Measurements from ENCODE around the gene LYZ.

LYZ gene

DNA sequence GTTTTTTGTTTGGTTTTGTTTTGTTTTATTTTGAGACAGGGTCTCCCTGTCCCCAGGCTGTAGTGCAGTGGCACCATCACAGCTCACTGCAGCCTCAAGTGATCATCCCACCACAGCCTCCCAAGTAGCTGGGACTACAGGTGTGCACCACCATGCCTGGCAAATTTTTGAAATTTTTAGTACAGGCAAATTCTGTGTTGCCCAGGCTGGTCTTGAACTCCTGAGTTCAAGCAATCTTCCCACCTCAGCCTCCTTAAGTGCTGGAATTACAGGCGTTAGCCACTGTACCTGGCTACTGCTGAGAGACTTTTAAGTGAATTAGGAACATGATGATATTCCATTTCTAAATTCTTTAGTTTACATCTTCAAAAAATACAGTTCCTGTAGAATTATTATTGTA, 2.6 kb downstream of the LYZ start:
- Histone ChIP-seq H3K79me1 (replicated peaks; ENCODE audit: low read length, poor library complexity, severe bottlenecking) (no peaks in the 10 kb centered on the region), H3K27ac (ENCODE audit: low read length, poor library complexity, severe bottlenecking) (no peak overlapping the region), H3K18ac (ENCODE audit: low read depth in 1 of 2, low read length in 2 of 2) (no peak overlapping the region), H3K23ac (ENCODE audit: low read length in 2 of 2) (no peak overlapping the region), H2AFZ (ENCODE audit: low read depth, low read length) (no peak overlapping the region), H3K4ac (ENCODE audit: low read depth in 1 of 2, low read length in 2 of 2) (no peak overlapping the region), H2BK5ac (ENCODE audit: low read depth, low read length, poor library complexity, severe bottlenecking) (no peak overlapping the region), H3K36me3 (ENCODE audit: control insufficient read depth in 1 of 2, insufficient read depth in 2 of 2, low read depth in 1 of 2, low read length in 2 of 2) (no peaks in the 10 kb centered on the region), H3K4me2 (ENCODE audit: low read length, poor library complexity, severe bottlenecking) (no peak overlapping the region), H3K14ac (ENCODE audit: low read length in 2 of 2) (no peak overlapping the region), H2BK120ac (ENCODE audit: low read depth, low read length) (no peak overlapping the region), H3K4me1 (ENCODE audit: control insufficient read depth, insufficient read depth, low read depth, low read length) (no peaks in the 10 kb centered on the region), H3K9ac (ENCODE audit: low read length) (no peak overlapping the region), H4K91ac (ENCODE audit: low read length) (no peak overlapping the region), H3K4me3 (ENCODE audit: insufficient read depth in 1 of 2, low read depth in 1 of 2, low read length in 2 of 2) (no peak overlapping the region), H2AK5ac (ENCODE audit: low read length, severe bottlenecking) (no peak overlapping the region), H2BK12ac (ENCODE audit: low read length in 2 of 2) (no peak overlapping the region), H3K27me3 (ENCODE audit: control insufficient read depth in 1 of 2, insufficient read depth in 1 of 2, low read length in 2 of 2) (no peaks in the 10 kb centered on the region), H3K9me3 (ENCODE audit: control insufficient read depth, low read length) (no peaks in the 10 kb centered on the region), H2BK15ac (ENCODE audit: low read depth, poor library complexity, severe bottlenecking) (no peak overlapping the region), H4K8ac (ENCODE audit: low read length) (no peak overlapping the region)
- no peak for DNase-seq
- no CpG with 5 or more reads among the region's 1 CpG for WGBS

DNA sequence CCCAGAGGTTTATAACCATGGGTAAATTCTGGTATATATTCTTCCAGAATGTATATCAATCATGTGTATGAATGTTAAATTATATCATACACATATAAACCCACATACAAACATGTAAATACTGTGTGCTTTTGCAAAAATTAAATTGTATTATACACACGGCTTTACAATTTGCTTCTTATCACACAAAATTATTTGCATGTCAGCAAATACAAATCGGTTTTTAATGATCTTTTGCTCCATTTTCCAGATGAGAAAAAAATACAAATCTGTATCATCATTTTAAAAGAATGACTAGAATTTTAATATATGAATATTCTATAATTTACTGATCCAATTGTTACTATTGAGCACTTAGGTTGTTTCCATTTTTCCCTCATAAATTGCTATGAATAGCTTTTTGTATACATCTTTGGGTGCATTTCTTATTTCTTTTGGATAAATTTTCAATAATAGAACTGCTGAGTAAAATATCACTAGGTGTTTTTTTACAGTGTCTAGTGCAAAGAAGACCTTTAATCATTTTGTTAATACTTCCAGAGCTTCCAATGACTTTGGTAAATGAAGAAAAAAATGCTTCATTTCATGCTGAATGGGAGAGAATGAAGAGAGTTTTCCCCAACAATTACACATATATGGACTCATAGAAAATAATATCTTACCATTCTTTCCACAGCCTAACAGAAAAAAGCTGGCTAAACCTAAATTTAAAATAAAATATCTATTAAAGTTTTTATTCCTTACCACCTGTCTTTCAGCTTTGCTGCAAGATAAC, 3.5 kb downstream of the LYZ start:
- no peak overlapping the region for H2AK5ac ChIP-seq (ENCODE audit: low read length, severe bottlenecking)
- no peak overlapping the region for H3K23ac ChIP-seq (ENCODE audit: low read length in 2 of 2)
- no peak overlapping the region for H2BK15ac ChIP-seq (ENCODE audit: low read depth, poor library complexity, severe bottlenecking)
- no peaks in the 10 kb centered on the region for H3K9me3 ChIP-seq (ENCODE audit: control insufficient read depth, low read length)
- WGBS = no CpG with 5 or more reads among the region's 2 CpGs
- H3K4ac ChIP-seq (ENCODE audit: low read depth in 1 of 2, low read length in 2 of 2) = no peak overlapping the region
- no peak overlapping the region for H3K27ac ChIP-seq (ENCODE audit: low read length, poor library complexity, severe bottlenecking)
- H3K79me1 ChIP-seq (replicated peaks; ENCODE audit: low read length, poor library complexity, severe bottlenecking) = no peaks in the 10 kb centered on the region
- no peak for DNase-seq
- H4K91ac ChIP-seq (ENCODE audit: low read length) = no peak overlapping the region
- H4K8ac ChIP-seq (ENCODE audit: low read length) = no peak overlapping the region
- no peak overlapping the region for H2AFZ ChIP-seq (ENCODE audit: low read depth, low read length)
- H3K27me3 ChIP-seq (ENCODE audit: control insufficient read depth in 1 of 2, insufficient read depth in 1 of 2, low read length in 2 of 2) = no peaks in the 10 kb centered on the region
- H2BK12ac ChIP-seq (ENCODE audit: low read length in 2 of 2) = no peak overlapping the region
- no peak overlapping the region for H2BK5ac ChIP-seq (ENCODE audit: low read depth, low read length, poor library complexity, severe bottlenecking)
- no peaks in the 10 kb centered on the region for H3K36me3 ChIP-seq (ENCODE audit: control insufficient read depth in 1 of 2, insufficient read depth in 2 of 2, low read depth in 1 of 2, low read length in 2 of 2)
- H3K4me3 ChIP-seq (ENCODE audit: insufficient read depth in 1 of 2, low read depth in 1 of 2, low read length in 2 of 2) = no peak overlapping the region
- no peak overlapping the region for H2BK120ac ChIP-seq (ENCODE audit: low read depth, low read length)
- H3K4me2 ChIP-seq (ENCODE audit: low read length, poor library complexity, severe bottlenecking) = no peak overlapping the region
- H3K18ac ChIP-seq (ENCODE audit: low read depth in 1 of 2, low read length in 2 of 2) = no peak overlapping the region
- no peaks in the 10 kb centered on the region for H3K4me1 ChIP-seq (ENCODE audit: control insufficient read depth, insufficient read depth, low read depth, low read length)
- no peak overlapping the region for H3K9ac ChIP-seq (ENCODE audit: low read length)
- H3K14ac ChIP-seq (ENCODE audit: low read length in 2 of 2) = no peak overlapping the region

DNA sequence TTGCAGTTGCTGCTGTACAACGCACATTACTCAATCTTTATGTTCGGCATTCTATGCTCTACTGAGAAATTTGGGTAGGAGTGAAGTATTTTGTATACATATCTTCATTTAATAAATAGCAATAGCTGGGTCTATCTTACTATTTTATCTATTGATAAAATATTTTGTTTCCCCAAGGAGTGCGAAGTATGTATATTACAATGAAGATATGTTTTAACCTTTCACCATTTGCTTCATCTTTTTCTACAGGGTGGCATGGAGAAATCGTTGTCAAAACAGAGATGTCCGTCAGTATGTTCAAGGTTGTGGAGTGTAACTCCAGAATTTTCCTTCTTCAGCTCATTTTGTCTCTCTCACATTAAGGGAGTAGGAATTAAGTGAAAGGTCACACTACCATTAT, 4.7 kb downstream of the LYZ start:
- H2BK12ac ChIP-seq (ENCODE audit: low read length in 2 of 2) = no peak overlapping the region
- no peak overlapping the region for H2AK5ac ChIP-seq (ENCODE audit: low read length, severe bottlenecking)
- DNase-seq = no peak
- no peaks in the 10 kb centered on the region for H3K36me3 ChIP-seq (ENCODE audit: control insufficient read depth in 1 of 2, insufficient read depth in 2 of 2, low read depth in 1 of 2, low read length in 2 of 2)
- H3K27ac ChIP-seq (ENCODE audit: low read length, poor library complexity, severe bottlenecking) = no peak overlapping the region
- no peaks in the 10 kb centered on the region for H3K4me1 ChIP-seq (ENCODE audit: control insufficient read depth, insufficient read depth, low read depth, low read length)
- H3K14ac ChIP-seq (ENCODE audit: low read length in 2 of 2) = no peak overlapping the region
- H3K4me3 ChIP-seq (ENCODE audit: insufficient read depth in 1 of 2, low read depth in 1 of 2, low read length in 2 of 2) = no peak overlapping the region
- no peak overlapping the region for H2AFZ ChIP-seq (ENCODE audit: low read depth, low read length)
- no peak overlapping the region for H2BK15ac ChIP-seq (ENCODE audit: low read depth, poor library complexity, severe bottlenecking)
- H3K18ac ChIP-seq (ENCODE audit: low read depth in 1 of 2, low read length in 2 of 2) = no peak overlapping the region
- no peak overlapping the region for H2BK5ac ChIP-seq (ENCODE audit: low read depth, low read length, poor library complexity, severe bottlenecking)
- H3K79me1 ChIP-seq (replicated peaks; ENCODE audit: low read length, poor library complexity, severe bottlenecking) = no peaks in the 10 kb centered on the region
- H3K9ac ChIP-seq (ENCODE audit: low read length) = no peak overlapping the region
- no peaks in the 10 kb centered on the region for H3K9me3 ChIP-seq (ENCODE audit: control insufficient read depth, low read length)
- no peak overlapping the region for H3K4me2 ChIP-seq (ENCODE audit: low read length, poor library complexity, severe bottlenecking)
- H2BK120ac ChIP-seq (ENCODE audit: low read depth, low read length) = no peak overlapping the region
- H4K91ac ChIP-seq (ENCODE audit: low read length) = no peak overlapping the region
- H4K8ac ChIP-seq (ENCODE audit: low read length) = no peak overlapping the region
- no peaks in the 10 kb centered on the region for H3K27me3 ChIP-seq (ENCODE audit: control insufficient read depth in 1 of 2, insufficient read depth in 1 of 2, low read length in 2 of 2)
- WGBS = no CpG with 5 or more reads among the region's 5 CpGs
- H3K23ac ChIP-seq (ENCODE audit: low read length in 2 of 2) = no peak overlapping the region
- no peak overlapping the region for H3K4ac ChIP-seq (ENCODE audit: low read depth in 1 of 2, low read length in 2 of 2)

DNA sequence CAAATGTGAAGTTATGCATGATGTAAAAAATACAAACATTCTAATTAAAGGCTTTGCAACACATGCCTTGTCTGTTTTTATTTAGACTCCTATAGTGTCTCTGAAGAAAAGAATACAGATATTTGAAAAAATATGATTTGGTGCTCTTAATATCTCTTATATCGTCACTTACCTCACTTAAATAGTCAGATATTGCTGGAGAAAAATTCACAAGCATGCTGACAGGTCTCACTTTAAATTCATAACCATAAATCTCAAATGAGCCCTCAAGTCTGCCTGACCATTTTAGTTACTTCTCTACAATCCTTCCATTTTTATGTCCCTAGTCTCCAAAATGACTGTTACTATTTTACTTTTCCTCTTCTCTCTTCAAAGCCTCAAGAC, 6.0 kb downstream of the LYZ start:
- no peak overlapping the region for H3K18ac ChIP-seq (ENCODE audit: low read depth in 1 of 2, low read length in 2 of 2)
- no peaks in the 10 kb centered on the region for H3K4me1 ChIP-seq (ENCODE audit: control insufficient read depth, insufficient read depth, low read depth, low read length)
- H3K4me3 ChIP-seq (ENCODE audit: insufficient read depth in 1 of 2, low read depth in 1 of 2, low read length in 2 of 2) = no peak overlapping the region
- H3K9me3 ChIP-seq (ENCODE audit: control insufficient read depth, low read length) = no peaks in the 10 kb centered on the region
- DNase-seq = no peak
- no peak overlapping the region for H2BK120ac ChIP-seq (ENCODE audit: low read depth, low read length)
- H3K14ac ChIP-seq (ENCODE audit: low read length in 2 of 2) = no peak overlapping the region
- H3K9ac ChIP-seq (ENCODE audit: low read length) = no peak overlapping the region
- no peak overlapping the region for H3K23ac ChIP-seq (ENCODE audit: low read length in 2 of 2)
- H2AFZ ChIP-seq (ENCODE audit: low read depth, low read length) = no peak overlapping the region
- no peak overlapping the region for H3K4me2 ChIP-seq (ENCODE audit: low read length, poor library complexity, severe bottlenecking)
- no peak overlapping the region for H2BK15ac ChIP-seq (ENCODE audit: low read depth, poor library complexity, severe bottlenecking)
- H4K91ac ChIP-seq (ENCODE audit: low read length) = no peak overlapping the region
- no peaks in the 10 kb centered on the region for H3K36me3 ChIP-seq (ENCODE audit: control insufficient read depth in 1 of 2, insufficient read depth in 2 of 2, low read depth in 1 of 2, low read length in 2 of 2)
- H3K27me3 ChIP-seq (ENCODE audit: control insufficient read depth in 1 of 2, insufficient read depth in 1 of 2, low read length in 2 of 2) = no peaks in the 10 kb centered on the region
- no peak overlapping the region for H4K8ac ChIP-seq (ENCODE audit: low read length)
- no peak overlapping the region for H2BK5ac ChIP-seq (ENCODE audit: low read depth, low read length, poor library complexity, severe bottlenecking)
- H3K79me1 ChIP-seq (replicated peaks; ENCODE audit: low read length, poor library complexity, severe bottlenecking) = no peaks in the 10 kb centered on the region
- no peak overlapping the region for H3K4ac ChIP-seq (ENCODE audit: low read depth in 1 of 2, low read length in 2 of 2)
- 85% methylated on average over 1 of the region's 1 CpG for WGBS
- H2AK5ac ChIP-seq (ENCODE audit: low read length, severe bottlenecking) = no peak overlapping the region
- no peak overlapping the region for H3K27ac ChIP-seq (ENCODE audit: low read length, poor library complexity, severe bottlenecking)
- no peak overlapping the region for H2BK12ac ChIP-seq (ENCODE audit: low read length in 2 of 2)
